Stimulated activated CD8-positive, alpha-beta memory T cell treated with anti-CD3 and anti-CD28 coated beads, Interleukin-7, amount 100 ng/mL, for 1 hour (primary cell): Measurements from ENCODE around the gene ABCA9.

ENCODE experiments used
- DNase-seq, 2 donors: peaks; one replicate each; pipeline ENCODE4 v3.0.0-alpha.2; 2020; ENCODE audit warnings: low read depth in 2 of 2

ABCA9 gene

GRCh38 chr17:69065113-69065512 is 4.4 kb upstream of the ABCA9 start:
- no peak for DNase-seq

- no peak for DNase-seq
These were observed 3.7 kb upstream of the ABCA9 start for GRCh38 chr17:69064476-69064875.

GRCh38 chr17:69064001-69064400 is 3.3 kb upstream of the ABCA9 start:
- no peak for DNase-seq

- DNase-seq: no peak
These were observed 2.3 kb upstream of the ABCA9 start for GRCh38 chr17:69062860-69063581.

GRCh38 chr17:69061721-69062556 is 1.2 kb upstream of the ABCA9 start:
- DNase-seq: no peak

GRCh38 chr17:69059458-69060175 is 1.1 kb downstream of the ABCA9 start:
- DNase-seq: no peak

- DNase-seq: no peak
These were observed 2.6 kb downstream of the ABCA9 start for GRCh38 chr17:69058165-69058564.

DNA sequence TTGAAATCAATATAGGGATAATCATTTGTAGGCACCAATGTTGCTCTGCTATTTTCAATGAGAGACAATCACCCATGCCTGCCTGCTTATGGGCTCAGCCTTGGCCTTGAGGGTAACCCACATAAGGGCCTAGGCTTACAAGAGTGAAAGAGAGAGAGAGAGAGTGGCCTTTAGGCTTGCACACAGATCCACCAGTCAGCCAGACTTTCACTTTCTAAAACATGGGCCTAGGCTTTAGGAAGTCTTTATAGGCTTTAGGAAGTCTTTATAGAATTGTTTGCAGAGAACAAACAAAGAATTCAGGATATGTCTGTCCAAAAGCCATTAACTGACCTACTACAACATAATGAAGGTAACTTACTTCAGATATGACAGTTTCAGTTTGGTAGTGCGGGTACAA is 3.4 kb downstream of the ABCA9 start:
- no peak for DNase-seq

DNA sequence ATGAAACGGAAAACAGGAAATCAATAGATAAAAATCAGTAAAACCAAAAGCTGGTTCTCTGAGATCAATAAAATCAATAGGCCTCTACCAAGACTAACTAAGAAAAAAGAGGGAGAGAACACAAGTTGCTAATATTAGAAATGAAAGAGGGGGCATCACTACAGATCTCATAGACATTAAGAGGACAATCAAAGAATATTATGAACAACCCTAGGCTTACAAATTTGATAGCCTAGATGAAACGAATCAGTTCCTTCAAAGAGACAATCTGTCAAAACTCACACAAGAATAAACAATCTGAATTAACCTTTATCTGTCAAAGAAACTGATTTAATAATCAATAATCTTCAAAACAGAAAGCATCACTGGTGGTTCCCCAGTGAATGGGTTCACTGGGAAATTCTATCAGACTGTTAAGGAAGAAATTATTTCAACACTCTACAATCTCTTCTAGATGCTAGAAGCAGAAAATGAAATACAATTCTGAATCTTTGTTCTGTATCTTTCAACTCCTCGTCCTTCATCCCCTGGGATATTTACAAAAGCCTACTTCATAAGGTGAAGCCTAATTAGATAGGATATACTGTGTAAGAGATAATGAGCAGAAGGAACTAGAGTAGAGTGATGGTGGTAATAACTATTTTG is 4.4 kb downstream of the ABCA9 start:
- no peak for DNase-seq

DNA sequence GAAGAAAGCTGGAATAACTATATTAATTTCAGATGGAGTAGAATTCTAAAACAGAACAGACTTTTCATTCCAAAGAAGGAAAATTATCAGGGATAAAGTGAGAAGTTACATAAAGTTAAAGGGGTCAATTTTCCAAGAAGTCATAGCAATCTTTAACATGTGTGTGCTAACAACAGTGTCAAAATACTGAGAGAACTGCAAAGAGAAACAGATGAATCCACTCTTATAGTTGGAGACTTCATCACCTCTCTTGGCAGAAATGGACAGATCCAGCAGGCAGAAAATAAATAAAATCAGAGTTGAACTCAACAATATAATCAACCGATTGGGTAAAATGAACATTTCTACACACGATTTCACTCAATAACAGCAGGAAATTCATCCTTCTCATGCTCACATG is 5.4 kb downstream of the ABCA9 start:
- no peak for DNase-seq

DNA sequence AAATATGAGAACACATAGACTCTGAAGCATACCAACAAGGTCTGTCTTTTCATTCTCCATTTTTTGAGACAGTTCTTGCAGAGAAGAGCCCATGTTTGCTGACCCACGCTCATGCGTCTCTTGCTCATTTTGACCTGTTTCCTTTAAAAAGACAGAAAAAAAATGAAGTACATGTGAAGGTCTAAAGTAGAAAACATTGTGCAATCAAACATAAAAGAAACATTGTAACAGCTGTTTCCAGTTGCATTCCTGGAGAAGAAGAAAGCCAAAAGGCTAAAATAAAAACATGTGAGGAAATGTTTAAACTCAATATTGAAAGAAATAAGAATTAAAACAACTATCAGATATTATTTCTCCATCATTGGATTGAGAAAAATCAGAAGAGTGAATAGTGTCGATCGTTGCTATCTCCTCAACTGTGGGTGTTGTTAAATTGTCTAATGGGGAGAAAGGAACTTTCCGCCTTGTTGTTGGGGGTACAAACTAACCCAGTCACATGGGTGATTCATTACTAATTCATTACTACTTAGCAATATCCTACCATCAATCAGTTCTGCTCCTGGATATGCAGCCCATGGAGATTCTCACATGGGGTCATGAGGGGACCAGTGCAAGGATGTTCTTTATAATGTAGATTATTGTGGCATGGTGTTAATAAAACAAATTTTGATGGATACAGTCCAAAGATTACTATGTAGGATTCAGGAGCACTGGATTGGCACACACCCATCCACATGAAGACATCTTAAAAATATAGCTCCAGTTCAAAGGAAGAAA is 9.5 kb downstream of the ABCA9 start:
- DNase-seq: no peak

- DNase-seq: no peak
These were observed 12.1 kb downstream of the ABCA9 start for GRCh38 chr17:69048634-69049033.

DNA sequence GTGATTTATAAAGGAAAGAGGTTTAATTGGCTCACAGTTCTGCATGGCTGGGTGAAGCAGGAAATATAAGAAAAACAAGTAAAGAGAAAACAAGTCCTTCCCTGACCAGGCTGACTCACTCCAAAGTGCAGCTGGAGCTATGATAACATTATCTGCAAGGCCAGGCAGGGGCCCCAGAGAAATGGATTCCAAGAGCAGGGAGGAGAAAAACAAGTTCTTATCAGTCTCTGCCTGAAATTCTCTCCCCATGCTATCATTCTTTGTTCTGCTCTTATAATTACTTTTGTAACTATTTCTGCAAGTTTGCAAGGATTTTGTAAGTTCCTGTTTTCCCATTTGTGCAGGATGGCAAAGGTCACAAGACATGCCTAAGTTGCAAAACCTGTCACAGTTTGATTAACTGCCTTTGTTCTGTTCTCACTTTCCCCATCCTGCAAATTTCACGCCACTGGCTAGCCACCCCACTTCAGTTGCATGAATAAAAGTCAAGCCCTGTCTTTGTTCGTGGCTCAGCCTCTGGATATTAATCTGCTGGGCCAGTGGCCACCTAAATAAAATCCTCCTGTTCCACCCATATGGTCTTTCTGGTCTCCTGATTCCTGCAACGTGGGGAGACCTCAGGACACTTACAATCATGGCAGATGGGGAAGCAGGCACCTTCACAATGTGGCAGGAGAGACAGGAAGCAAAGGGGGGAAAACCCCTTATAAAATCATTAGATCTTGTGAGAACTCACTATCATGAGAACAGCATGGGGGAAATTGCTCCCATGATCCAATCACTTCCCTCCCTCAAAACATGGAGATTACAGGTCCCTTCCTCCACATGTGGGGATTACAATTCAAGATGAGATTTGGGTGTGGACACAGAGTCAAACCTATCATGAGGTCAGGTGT is 13.1 kb downstream of the ABCA9 start:
- no peak for DNase-seq

DNA sequence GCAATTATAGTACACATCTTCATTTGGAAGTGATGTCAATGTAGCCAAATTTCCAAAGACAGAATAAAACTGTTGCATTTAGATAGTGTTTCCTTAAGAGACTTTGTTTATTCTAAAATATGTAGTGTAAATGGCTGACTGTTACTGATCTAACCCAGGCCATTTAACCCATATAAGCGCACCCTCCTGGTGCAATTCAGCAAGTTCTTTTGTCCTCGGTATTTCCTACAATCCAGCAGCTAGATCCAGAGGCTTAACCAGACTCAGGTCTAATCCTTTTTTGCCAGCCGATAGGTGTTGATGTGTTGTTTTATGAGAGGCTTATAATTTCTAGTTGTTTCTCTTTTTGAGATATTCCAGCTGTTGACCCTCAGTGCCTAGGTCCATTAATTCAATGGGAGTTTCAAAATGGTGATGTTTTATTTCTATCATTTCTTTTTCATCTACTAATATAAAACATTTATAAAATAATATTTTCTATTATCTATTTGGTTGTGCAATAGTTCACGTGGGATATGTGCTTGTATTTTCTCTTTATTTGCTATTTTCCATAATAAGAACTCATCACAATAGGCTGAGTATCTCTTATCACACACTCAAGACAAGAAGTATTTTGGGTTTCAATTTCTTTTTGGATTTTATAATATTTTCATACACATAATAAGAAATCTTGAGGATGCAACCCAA is 14.5 kb downstream of the ABCA9 start:
- no peak for DNase-seq

GRCh38 chr17:69045646-69046045 is 15.1 kb downstream of the ABCA9 start:
- DNase-seq: no peak

DNA sequence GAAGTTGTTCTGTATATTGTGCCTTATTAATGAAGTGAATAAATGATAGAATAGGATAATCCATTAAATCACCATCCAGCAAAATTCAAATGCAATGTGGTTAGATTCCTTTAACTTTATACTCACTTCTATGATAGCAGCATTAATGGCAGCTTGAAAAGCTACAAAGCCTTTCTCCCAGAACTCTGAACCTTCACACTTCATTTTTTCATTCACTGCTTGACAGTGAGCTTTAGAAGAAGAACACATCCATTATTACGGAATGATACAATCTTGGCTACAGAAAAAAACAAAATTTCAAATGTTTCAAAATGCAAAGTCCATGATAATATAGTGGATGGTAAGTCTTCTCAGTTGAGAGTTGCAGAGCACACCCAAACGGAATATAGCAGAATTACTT is 16.4 kb downstream of the ABCA9 start:
- no peak for DNase-seq

- no peak for DNase-seq
These were observed 17.5 kb downstream of the ABCA9 start for GRCh38 chr17:69043098-69043734.

- no peak for DNase-seq
These were observed 18.4 kb downstream of the ABCA9 start for GRCh38 chr17:69042308-69042707.

DNA sequence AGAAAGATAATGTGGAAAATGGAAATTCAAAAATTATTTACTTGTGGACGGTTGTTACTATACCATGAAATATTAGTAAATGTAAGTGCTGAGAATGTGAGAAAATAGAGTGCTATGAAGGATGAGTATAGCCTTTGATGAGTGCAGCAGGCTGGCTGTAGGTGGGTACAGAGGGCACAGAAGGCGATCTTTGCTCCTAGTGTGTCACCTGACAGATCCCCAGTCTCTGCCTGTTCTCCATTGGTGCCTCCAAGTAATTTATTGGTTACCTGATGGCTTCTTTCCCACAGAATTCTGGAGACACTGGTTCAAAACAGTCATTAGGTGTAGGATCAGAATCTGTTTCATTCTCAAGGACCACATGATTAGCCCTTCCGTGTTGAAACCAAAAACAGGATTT is 28.9 kb downstream of the ABCA9 start:
- DNase-seq: no peak
